CD14-positive monocyte (primary cell): ENCODE results near the gene SH3BP5. TPM values are rescaled to one million over a fixed set of nuclear protein-coding genes. Genes with fewer than 3 reads are reported as not detected.

Experiments
- DNase-seq, 3 donors: peaks; one replicate each; pipeline ENCODE4 v3.0.0-alpha.2; 2011 to 2022
- H2AFZ ChIP-seq: 2 replicates; pipeline ENCODE4 v1.6.0; 2012; ENCODE audit warnings: mild to moderate bottlenecking, low read depth, low read length, inconsistent platforms; ENCODE audit not compliant: insufficient read depth, poor library complexity, severe bottlenecking
- H3K27ac ChIP-seq, 2 donors: 1 replicate in 1 of 2; 2 replicates in 1 of 2; pipeline ENCODE4 v1.5.1; 2012 to 2013; ENCODE audit warnings: low read length in 2 of 2, control low read depth in 1 of 2, inconsistent platforms in 1 of 2, low read depth in 1 of 2, mild to moderate bottlenecking in 1 of 2
- H3K27me3 ChIP-seq, 2 donors: one replicate each; pipeline versions ENCODE4 v1.6.0 to v1.6.1; 2011 to 2013; ENCODE audit warnings: low read length in 2 of 2; ENCODE audit not compliant: control insufficient read depth in 2 of 2, insufficient read depth in 2 of 2
- H3K36me3 ChIP-seq, 2 donors: replicated peaks in 1 of 2; 1 replicate in 1 of 2; 2 replicates in 1 of 2; pipeline versions ENCODE4 v1.5.1 to v1.6.1; 2012 to 2013; ENCODE audit warnings: low read length in 2 of 2, control low read depth in 1 of 2, inconsistent platforms in 1 of 2, mild to moderate bottlenecking in 1 of 2; ENCODE audit not compliant: insufficient read depth in 2 of 2, control insufficient read depth in 1 of 2
- H3K4me1 ChIP-seq, 2 donors: 1 replicate in 1 of 2; 2 replicates in 1 of 2; pipeline versions ENCODE4 v1.5.1 to v1.6.1; 2012 to 2013; ENCODE audit warnings: low read length in 2 of 2, control low read depth in 1 of 2, inconsistent platforms in 1 of 2, mild to moderate bottlenecking in 1 of 2, moderate library complexity in 1 of 2; ENCODE audit not compliant: insufficient read depth in 2 of 2, control insufficient read depth in 1 of 2
- H3K4me2 ChIP-seq: replicated peaks from 2 replicates; pipeline ENCODE3; 2012; ENCODE audit warnings: low read length, moderate library complexity, mild to moderate bottlenecking; ENCODE audit not compliant: poor library complexity, severe bottlenecking; ENCODE audit errors: extremely low read depth
- H3K4me3 ChIP-seq, 3 experiments: fragments of 200-600 bp in 1 of 3; sonication (generic) in 1 of 3; replicated peaks in 1 of 3; 1 replicate in 2 of 3; 2 replicates in 1 of 3; pipeline ENCODE4 v1.5.1; 2011 to 2013; ENCODE audit warnings: low read length in 3 of 3, mild to moderate bottlenecking in 3 of 3, control low read depth in 2 of 3, low read depth in 2 of 3, inconsistent platforms in 1 of 3, moderate library complexity in 1 of 3
- H3K79me2 ChIP-seq: 2 replicates; pipeline ENCODE4 v1.6.0; 2012; ENCODE audit warnings: mild to moderate bottlenecking, control low read depth, inconsistent platforms, low read length, moderate library complexity; ENCODE audit not compliant: insufficient read depth
- H3K9ac ChIP-seq: 2 replicates; pipeline ENCODE4 v1.6.0; 2017; ENCODE audit warnings: low read length, mild to moderate bottlenecking; ENCODE audit not compliant: insufficient read depth, poor library complexity, severe bottlenecking
- H3K9me3 ChIP-seq, 2 donors: replicated peaks in 1 of 2; 1 replicate in 1 of 2; 2 replicates in 1 of 2; pipeline versions ENCODE4 v1.5.1 to v1.6.1; 2012 to 2013; ENCODE audit warnings: low read length in 2 of 2, control low read depth in 1 of 2; ENCODE audit not compliant: control insufficient read depth in 1 of 2, insufficient read depth in 1 of 2
- H4K20me1 ChIP-seq: 2 replicates; pipeline ENCODE4 v1.6.0; 2012; ENCODE audit warnings: mild to moderate bottlenecking, low read length, control low read depth, moderate library complexity; ENCODE audit not compliant: insufficient read depth
- H3K27ac Mint-ChIP-seq, 7 donors: one replicate each; pipeline ENCODE4 v1.8.0; 2020; ENCODE audit warnings: mild to moderate bottlenecking in 7 of 7, mixed read lengths in 7 of 7, moderate library complexity in 6 of 7, inconsistent platforms in 2 of 7
- H3K27me3 Mint-ChIP-seq, 3 donors: one replicate each; pipeline ENCODE4 v1.8.0; 2021 to 2022; ENCODE audit warnings: low read depth in 3 of 3, mild to moderate bottlenecking in 3 of 3, mixed read lengths in 3 of 3, moderate library complexity in 3 of 3, inconsistent platforms in 1 of 3
- H3K36me3 Mint-ChIP-seq, 2 donors: one replicate each; pipeline ENCODE4 v1.8.0; 2020; ENCODE audit warnings: mixed read lengths in 2 of 2, inconsistent platforms in 1 of 2, mild to moderate bottlenecking in 1 of 2
- H3K4me1 Mint-ChIP-seq: one replicate; pipeline ENCODE4 v1.8.0; 2020; ENCODE audit warnings: mild to moderate bottlenecking, mixed read lengths
- H3K4me3 Mint-ChIP-seq, 2 donors: one replicate each; pipeline ENCODE4 v1.8.0; 2020; ENCODE audit warnings: mild to moderate bottlenecking in 2 of 2, mixed read lengths in 2 of 2, moderate library complexity in 1 of 2
- H3K9me3 Mint-ChIP-seq, 7 donors: one replicate each; pipeline ENCODE4 v1.8.0; 2020 to 2022; ENCODE audit warnings: mixed read lengths in 7 of 7, mild to moderate bottlenecking in 6 of 7, moderate library complexity in 6 of 7, inconsistent platforms in 2 of 7
- WGBS: methylation state at CpG from one replicate; pipeline ENCODE4 v1.1.5; 2013; ENCODE audit warnings: missing lambda C conversion rate; ENCODE audit not compliant: insufficient coverage; 5-methylcytosine and 5-hydroxymethylcytosine counted together
- intact Hi-C, 2 donors: fragments of 100-400 bp; cut with micrococcal nuclease; formaldehyde crosslinking; loops; one replicate each; pipeline versions ENCODE4 v1.15.0 to v1.15.1; 2023
- polyA plus RNA-seq, 3 donors: library from polyadenylated mRNA; depleted of rRNA in 1 of 3; unstranded in 2 of 3; stranded (reverse) in 1 of 3; fragments of 300-500 nt in 2 of 3; fragments of >200 nt in 1 of 3; fragmentation: Illumina TruSeq in 2 of 3; gene quantifications; 1 replicate in 2 of 3; 2 replicates in 1 of 3; pipeline ENCODE4 v1.2.3, GENCODE V29; 2012 to 2021
- TF ChIP-seq, protein P1 (sequence below): fragments of 200-600 bp; IDR thresholded peaks from one replicate; pipeline ENCODE4 v1.8.0; 2022; ENCODE audit warnings: antibody characterized with exemption, mild to moderate bottlenecking

The SH3BP5 gene
- polyA plus RNA-seq, 3 donors: 10.7 to 29.6 (median 22.8) TPM

DNA sequence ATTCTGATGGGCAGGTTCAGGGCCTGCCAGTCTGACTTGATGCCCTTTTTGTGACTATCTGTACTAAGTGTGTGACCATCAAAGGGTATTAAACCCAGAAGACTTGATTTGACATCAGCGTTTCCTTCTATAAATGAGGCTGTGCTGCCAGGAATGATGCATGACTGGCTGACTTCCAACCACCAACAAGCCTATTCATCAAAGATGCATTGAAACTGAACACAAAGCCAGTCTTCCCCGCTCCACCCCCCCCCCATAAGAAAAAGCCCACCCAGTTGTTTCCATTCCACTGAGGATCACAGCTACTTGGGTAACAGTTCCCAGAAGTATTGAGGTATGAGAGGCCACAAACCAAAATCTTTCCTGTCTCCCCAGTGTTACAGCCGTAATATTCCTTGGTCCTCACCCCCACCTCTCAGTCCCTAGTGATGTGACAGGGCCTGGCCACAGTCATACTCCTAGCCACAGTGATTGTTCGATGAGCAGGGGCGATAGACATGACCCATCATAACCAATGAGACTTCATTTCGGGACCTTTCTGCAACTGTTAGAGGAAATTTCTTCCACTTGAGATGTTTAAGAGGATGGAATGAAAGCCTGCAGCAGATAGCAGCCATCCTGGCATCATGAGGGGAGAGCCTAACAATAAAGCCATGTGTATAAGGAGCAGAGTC, 22.6 kb downstream of the SH3BP5 start:
- Histone ChIP-seq H3K9me3 (no peaks in the 10 kb centered on the region), H3K4me1 (peaks cover 26 to 34% of the 10 kb centered on the region in 2 donors), H3K27me3 (no peaks in the 10 kb centered on the region), H3K4me2 (no peak overlapping the region), H2AFZ (no peak overlapping the region), H3K79me2 (peaks cover 30% of the 10 kb centered on the region), H3K27ac (no peak overlapping the region), H4K20me1 (peaks cover 21% of the 10 kb centered on the region), H3K4me3 (no peak overlapping the region), H3K36me3 (peaks cover 0 to 15% of the 10 kb centered on the region in 2 donors), H3K9ac (no peak overlapping the region)
- H3K27ac Mint-ChIP-seq: peak overlapping the region in 1 of 7 donors; percentile 1
- peaks cover 0 to 4% (median 0%) of the 10 kb centered on the region in 7 donors for H3K9me3 Mint-ChIP-seq
- H3K4me3 Mint-ChIP-seq: no peak overlapping the region
- no peak for DNase-seq
- 86% methylated on average over 1 of the region's 6 CpGs for WGBS
- intact Hi-C loops: no loop called here
- peaks cover 43 to 69% of the 10 kb centered on the region in 2 donors for H3K36me3 Mint-ChIP-seq
- peaks cover 0 to 4% (median 0%) of the 10 kb centered on the region in 3 donors for H3K27me3 Mint-ChIP-seq
- TF ChIP-seq, protein P1, sequence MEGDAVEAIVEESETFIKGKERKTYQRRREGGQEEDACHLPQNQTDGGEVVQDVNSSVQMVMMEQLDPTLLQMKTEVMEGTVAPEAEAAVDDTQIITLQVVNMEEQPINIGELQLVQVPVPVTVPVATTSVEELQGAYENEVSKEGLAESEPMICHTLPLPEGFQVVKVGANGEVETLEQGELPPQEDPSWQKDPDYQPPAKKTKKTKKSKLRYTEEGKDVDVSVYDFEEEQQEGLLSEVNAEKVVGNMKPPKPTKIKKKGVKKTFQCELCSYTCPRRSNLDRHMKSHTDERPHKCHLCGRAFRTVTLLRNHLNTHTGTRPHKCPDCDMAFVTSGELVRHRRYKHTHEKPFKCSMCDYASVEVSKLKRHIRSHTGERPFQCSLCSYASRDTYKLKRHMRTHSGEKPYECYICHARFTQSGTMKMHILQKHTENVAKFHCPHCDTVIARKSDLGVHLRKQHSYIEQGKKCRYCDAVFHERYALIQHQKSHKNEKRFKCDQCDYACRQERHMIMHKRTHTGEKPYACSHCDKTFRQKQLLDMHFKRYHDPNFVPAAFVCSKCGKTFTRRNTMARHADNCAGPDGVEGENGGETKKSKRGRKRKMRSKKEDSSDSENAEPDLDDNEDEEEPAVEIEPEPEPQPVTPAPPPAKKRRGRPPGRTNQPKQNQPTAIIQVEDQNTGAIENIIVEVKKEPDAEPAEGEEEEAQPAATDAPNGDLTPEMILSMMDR: no peak
- peaks cover 43% of the 10 kb centered on the region for H3K4me1 Mint-ChIP-seq

GRCh38 chr3:15307580-15307979, 24.8 kb downstream of the SH3BP5 start:
- TF ChIP-seq, protein P1: no peak
- H3K36me3 Mint-ChIP-seq: peaks cover 54 to 81% of the 10 kb centered on the region in 2 donors
- no peak overlapping the region for H3K4me3 ChIP-seq
- H3K4me3 Mint-ChIP-seq: no peak overlapping the region
- peaks cover 11% of the 10 kb centered on the region for H3K79me2 ChIP-seq
- peaks cover 8% of the 10 kb centered on the region for H4K20me1 ChIP-seq
- 98% methylated on average over 6 of the region's 11 CpGs for WGBS
- H3K36me3 ChIP-seq: peaks cover 16 to 32% of the 10 kb centered on the region in 2 donors
- no peak overlapping the region for H2AFZ ChIP-seq
- H3K27ac ChIP-seq: no peak overlapping the region
- H3K27ac Mint-ChIP-seq: peak overlapping the region in 1 of 7 donors; percentile 38
- peaks cover 20 to 28% of the 10 kb centered on the region in 2 donors for H3K4me1 ChIP-seq
- peaks cover 31% of the 10 kb centered on the region for H3K4me1 Mint-ChIP-seq
- peaks cover 0 to 4% (median 0%) of the 10 kb centered on the region in 7 donors for H3K9me3 Mint-ChIP-seq
- H3K27me3 Mint-ChIP-seq: peaks cover 0 to 7% (median 3%) of the 10 kb centered on the region in 3 donors
- no peak overlapping the region for H3K9ac ChIP-seq
- no peaks in the 10 kb centered on the region for H3K9me3 ChIP-seq
- intact Hi-C loops: no loop called here
- no peak for DNase-seq
- no peak overlapping the region for H3K4me2 ChIP-seq
- H3K27me3 ChIP-seq: no peaks in the 10 kb centered on the region
